ENCODE results near the gene RGL1.

DNA sequence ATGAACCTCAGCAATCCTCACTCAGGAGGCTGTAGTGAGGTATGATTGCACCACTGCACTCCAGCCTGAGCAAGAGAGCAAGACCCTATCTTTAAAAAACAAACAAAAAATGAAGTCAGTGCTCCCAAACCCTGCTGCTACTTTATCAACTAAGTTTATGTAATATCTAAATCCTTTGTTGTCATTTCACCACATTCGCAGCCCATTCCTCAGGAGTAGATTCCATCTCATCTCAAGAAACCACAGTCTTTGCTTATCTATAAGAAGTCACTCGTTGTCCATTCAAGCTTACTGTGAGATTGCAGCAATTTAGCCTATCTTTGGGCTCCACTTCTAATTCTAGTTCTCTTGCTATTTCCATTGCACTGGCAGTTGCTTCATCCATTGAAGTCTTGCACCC, 44.3 kb upstream of the RGL1 start:
- TF ChIP-seq NR2F6 (CRISPR knock-in tag; IDR thresholded peaks at IDR 0.05) (no peak), NCOA1 (IDR thresholded peaks at IDR 0.05; ENCODE audit: low read depth) (no peak), SAP30 (IDR thresholded peaks at IDR 0.05; ENCODE audit: borderline replicate concordance, insufficient read depth, low read depth, low read length, poor library complexity, severe bottlenecking) (no peak), POLR2AphosphoS5 (IDR thresholded peaks at IDR 0.05; ENCODE audit: control insufficient read depth, insufficient read depth, low read depth, low read length) (no peak)
- TF ChIP-seq, protein P1, sequence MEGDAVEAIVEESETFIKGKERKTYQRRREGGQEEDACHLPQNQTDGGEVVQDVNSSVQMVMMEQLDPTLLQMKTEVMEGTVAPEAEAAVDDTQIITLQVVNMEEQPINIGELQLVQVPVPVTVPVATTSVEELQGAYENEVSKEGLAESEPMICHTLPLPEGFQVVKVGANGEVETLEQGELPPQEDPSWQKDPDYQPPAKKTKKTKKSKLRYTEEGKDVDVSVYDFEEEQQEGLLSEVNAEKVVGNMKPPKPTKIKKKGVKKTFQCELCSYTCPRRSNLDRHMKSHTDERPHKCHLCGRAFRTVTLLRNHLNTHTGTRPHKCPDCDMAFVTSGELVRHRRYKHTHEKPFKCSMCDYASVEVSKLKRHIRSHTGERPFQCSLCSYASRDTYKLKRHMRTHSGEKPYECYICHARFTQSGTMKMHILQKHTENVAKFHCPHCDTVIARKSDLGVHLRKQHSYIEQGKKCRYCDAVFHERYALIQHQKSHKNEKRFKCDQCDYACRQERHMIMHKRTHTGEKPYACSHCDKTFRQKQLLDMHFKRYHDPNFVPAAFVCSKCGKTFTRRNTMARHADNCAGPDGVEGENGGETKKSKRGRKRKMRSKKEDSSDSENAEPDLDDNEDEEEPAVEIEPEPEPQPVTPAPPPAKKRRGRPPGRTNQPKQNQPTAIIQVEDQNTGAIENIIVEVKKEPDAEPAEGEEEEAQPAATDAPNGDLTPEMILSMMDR (IDR thresholded peaks at IDR 0.05 in 2 of 3, conservative IDR thresholded peaks at IDR 0.05 in 1 of 3; ENCODE audit: insufficient read depth in 2 of 3, low read depth in 1 of 3, low read length in 3 of 3): no peak

Measured in K562 (cell line).